Activated B cell treated with CpG ODN at 0.5 μM for 24 hours (primary cell): ENCODE measurements around the gene PROCA1. TPM values are rescaled to one million over a fixed set of nuclear protein-coding genes. Genes with fewer than 3 reads are reported as not detected.

Experiments
- ATAC-seq: fragments of 200-7000 bp; cut with Tn5 transposase; one replicate; pipeline ENCODE4 v1.10.0; 2021; ENCODE audit warnings: low read depth, mild to moderate bottlenecking, moderate library complexity
- CTCF ChIA-PET: fragments of 350-600 bp; sonication (Branson Sonifier 250); formaldehyde crosslinking; loops from one replicate; lab custom pipeline; 2021; ENCODE audit warnings: antibody characterized with exemption; lab: Charles Lee
- POLR2A ChIA-PET: fragments of 350-600 bp; sonication (Branson Sonifier 250); formaldehyde crosslinking; loops from one replicate; lab custom pipeline; 2021; ENCODE audit warnings: antibody characterized with exemption; lab: Charles Lee
- DNase-seq: peaks from one replicate; pipeline ENCODE4 v3.0.0; 2022
- H3K27ac Mint-ChIP-seq: one replicate; pipeline ENCODE4 v1.8.0; 2020; ENCODE audit warnings: mixed read lengths
- H3K27me3 Mint-ChIP-seq: one replicate; pipeline ENCODE4 v1.8.0; 2021; ENCODE audit warnings: mixed read lengths
- H3K36me3 Mint-ChIP-seq: one replicate; pipeline ENCODE4 v1.8.0; 2021; ENCODE audit warnings: low read depth, mixed read lengths
- H3K4me1 Mint-ChIP-seq: one replicate; pipeline ENCODE4 v1.8.0; 2021; ENCODE audit warnings: mixed read lengths
- H3K4me3 Mint-ChIP-seq: one replicate; pipeline ENCODE4 v1.8.0; 2020; ENCODE audit warnings: mild to moderate bottlenecking, mixed read lengths
- H3K9me3 Mint-ChIP-seq: one replicate; pipeline ENCODE4 v1.8.0; 2020; ENCODE audit warnings: mixed read lengths
- intact Hi-C: fragments of 100-400 bp; cut with micrococcal nuclease; formaldehyde crosslinking; loops from one replicate; pipeline ENCODE4 v1.15.1; 2024
- total RNA-seq: library from RNA; stranded (reverse); gene quantifications from 2 replicates; pipeline ENCODE4 v1.2.3, GENCODE V29; 2022
- TF ChIP-seq, protein P1 (sequence below): fragments of 200-600 bp; IDR thresholded peaks from one replicate; pipeline ENCODE4 v1.8.0; 2022; ENCODE audit warnings: antibody characterized with exemption, mild to moderate bottlenecking

Gene PROCA1
- total RNA-seq, 1 donor from 2014 or later: 11.0 TPM

DNA sequence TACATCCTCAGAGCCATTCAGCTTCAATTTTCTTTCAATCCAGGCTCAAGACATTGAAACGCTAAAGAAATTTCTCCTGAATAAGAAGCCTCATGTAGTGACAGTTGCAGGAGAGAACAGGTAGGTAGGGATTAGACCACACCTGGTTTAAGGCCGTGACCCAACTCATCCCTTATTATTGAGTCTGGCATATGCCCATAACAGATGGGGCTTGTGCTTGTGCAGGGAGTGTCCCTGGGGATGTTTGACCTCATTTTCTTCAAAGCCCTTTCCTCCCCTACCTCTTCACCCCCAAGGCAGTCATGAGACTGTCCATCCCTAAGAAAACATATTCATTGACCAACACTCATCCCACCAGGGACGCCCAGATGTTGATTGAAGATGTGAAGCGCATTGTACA, 25.4 kb downstream of the PROCA1 start:
- ChIA-PET CTCF (interaction anchor here (0.6 kb wide), 1 partner anchor 38 kb away, joined by 3 read pairs; no protein-coding TSS in a partner anchor), POLR2A (no interaction called here)
- TF ChIP-seq, protein P1, sequence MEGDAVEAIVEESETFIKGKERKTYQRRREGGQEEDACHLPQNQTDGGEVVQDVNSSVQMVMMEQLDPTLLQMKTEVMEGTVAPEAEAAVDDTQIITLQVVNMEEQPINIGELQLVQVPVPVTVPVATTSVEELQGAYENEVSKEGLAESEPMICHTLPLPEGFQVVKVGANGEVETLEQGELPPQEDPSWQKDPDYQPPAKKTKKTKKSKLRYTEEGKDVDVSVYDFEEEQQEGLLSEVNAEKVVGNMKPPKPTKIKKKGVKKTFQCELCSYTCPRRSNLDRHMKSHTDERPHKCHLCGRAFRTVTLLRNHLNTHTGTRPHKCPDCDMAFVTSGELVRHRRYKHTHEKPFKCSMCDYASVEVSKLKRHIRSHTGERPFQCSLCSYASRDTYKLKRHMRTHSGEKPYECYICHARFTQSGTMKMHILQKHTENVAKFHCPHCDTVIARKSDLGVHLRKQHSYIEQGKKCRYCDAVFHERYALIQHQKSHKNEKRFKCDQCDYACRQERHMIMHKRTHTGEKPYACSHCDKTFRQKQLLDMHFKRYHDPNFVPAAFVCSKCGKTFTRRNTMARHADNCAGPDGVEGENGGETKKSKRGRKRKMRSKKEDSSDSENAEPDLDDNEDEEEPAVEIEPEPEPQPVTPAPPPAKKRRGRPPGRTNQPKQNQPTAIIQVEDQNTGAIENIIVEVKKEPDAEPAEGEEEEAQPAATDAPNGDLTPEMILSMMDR: no peak
- no peak overlapping the region for H3K4me3 Mint-ChIP-seq
- DNase-seq (no peak), ATAC-seq (no peak)
- no peak overlapping the region for H3K27ac Mint-ChIP-seq
- no peaks in the 10 kb centered on the region for H3K4me1 Mint-ChIP-seq
- no peaks in the 10 kb centered on the region for H3K27me3 Mint-ChIP-seq
- no peaks in the 10 kb centered on the region for H3K9me3 Mint-ChIP-seq
- intact Hi-C loops: no loop called here
- H3K36me3 Mint-ChIP-seq: peaks cover 98% of the 10 kb centered on the region

DNA sequence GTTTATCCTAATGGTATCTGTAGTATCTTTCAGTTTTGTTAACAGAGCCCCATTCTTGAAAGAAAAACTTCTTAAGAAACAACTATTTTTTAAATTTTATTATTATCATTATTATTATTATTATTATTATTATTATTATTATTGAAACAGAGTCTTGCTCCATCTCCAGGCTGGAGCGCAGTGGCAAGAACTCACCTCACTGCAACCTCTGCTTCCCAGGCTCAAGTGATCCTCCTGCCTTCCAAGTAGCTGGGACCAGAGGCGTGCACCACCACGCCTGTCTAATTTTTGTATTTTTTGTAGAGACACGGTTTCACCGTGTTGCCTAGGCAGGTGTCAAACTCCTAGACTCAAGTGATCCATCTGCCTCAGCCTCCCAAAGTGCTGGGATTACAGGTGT, 26.3 kb downstream of the PROCA1 start:
- H3K4me3 Mint-ChIP-seq: no peak overlapping the region
- ChIA-PET CTCF (no interaction called here), POLR2A (no interaction called here)
- no peaks in the 10 kb centered on the region for H3K27me3 Mint-ChIP-seq
- intact Hi-C loops: no loop called here
- no peaks in the 10 kb centered on the region for H3K9me3 Mint-ChIP-seq
- peaks cover 97% of the 10 kb centered on the region for H3K36me3 Mint-ChIP-seq
- H3K4me1 Mint-ChIP-seq: no peaks in the 10 kb centered on the region
- TF ChIP-seq, protein P1: no peak
- H3K27ac Mint-ChIP-seq: no peak overlapping the region
- ATAC-seq (no peak), DNase-seq (no peak)

DNA sequence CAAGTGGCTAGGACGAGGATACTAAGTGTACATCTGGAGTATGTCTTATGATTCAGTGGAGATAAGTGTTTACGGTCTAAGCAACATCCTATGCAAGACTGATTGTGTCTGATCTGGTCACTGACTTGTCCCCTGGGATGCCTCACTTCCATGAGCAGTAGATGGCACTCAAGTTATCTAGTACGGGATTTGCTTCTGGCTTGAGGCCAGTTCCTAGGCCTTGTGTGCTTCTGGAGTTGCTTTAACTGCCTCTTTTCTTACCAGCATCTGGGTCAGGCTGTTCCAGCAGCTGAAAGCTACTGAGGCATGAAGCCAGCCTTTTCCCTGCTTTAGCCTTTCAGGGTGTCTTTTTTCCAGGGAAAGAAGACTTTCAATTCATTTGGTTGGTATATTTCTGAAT, 26.7 kb downstream of the PROCA1 start:
- Mint-ChIP-seq H3K27ac (no peak overlapping the region), H3K27me3 (no peaks in the 10 kb centered on the region), H3K4me1 (no peaks in the 10 kb centered on the region), H3K9me3 (no peaks in the 10 kb centered on the region), H3K36me3 (peaks cover 95% of the 10 kb centered on the region), H3K4me3 (no peak overlapping the region)
- ATAC-seq (no peak), DNase-seq (no peak)
- intact Hi-C loops: no loop called here
- ChIA-PET CTCF (no interaction called here), POLR2A (no interaction called here)
- TF ChIP-seq, protein P1: no peak

DNA sequence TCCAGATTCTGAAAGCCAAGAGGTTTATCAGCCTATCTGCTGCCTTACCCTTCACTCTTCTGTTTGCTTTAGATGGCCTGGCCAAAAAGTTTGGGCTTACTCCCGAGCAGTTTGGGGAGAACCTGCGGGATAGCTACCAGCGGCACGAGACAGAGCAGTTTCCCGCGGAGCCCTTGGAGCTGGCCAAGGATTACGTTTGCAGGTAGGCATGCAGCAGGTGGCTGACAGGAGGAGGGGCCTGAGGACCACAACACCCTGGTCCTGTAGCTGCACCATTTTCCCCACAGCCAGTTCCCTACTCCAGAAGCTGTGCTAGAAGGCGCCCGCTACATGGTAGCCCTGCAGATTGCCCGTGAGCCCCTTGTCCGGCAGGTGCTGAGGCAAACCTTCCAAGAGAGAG, 29.0 kb downstream of the PROCA1 start:
- Mint-ChIP-seq H3K36me3 (peaks cover 89% of the 10 kb centered on the region), H3K27ac (no peak overlapping the region)
- TF ChIP-seq, protein P1: no peak

DNA sequence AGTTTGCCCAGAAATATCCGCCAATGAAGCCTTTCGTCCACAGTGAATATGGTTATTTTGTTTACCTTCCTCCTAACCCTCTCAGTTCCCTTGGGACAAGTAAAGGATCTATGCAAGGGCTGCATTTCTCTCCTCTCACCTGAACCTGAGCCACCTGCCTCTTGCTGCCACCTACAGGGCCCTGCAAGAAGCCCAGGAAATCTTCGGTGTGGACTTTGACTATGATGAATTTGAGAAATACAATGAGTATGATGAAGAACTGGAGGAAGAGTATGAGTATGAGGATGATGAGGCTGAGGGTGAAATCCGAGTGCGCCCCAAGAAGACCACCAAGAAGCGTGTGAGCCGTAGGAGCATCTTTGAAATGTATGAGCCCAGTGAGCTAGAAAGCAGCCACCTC, 35.7 kb downstream of the PROCA1 start:
- Mint-ChIP-seq H3K9me3 (no peaks in the 10 kb centered on the region), H3K27me3 (no peaks in the 10 kb centered on the region), H3K4me3 (no peak overlapping the region), H3K36me3 (peaks cover 86% of the 10 kb centered on the region), H3K4me1 (no peaks in the 10 kb centered on the region), H3K27ac (no peak overlapping the region)
- ChIA-PET CTCF (interaction anchor here (0.6 to 1.5 kb wide), 4 partner anchors 29 to 241 kb away, joined by 3 to 5 read pairs (median 3); no protein-coding TSS in a partner anchor), POLR2A (interaction anchor here (0.7 to 1.0 kb wide), 2 partner anchors 44 to 83 kb away, joined by 3 read pairs; partner anchors contain the start of gene RPL23A)
- TF ChIP-seq, protein P1: no peak
- no peak for ATAC-seq
- intact Hi-C loops: no loop called here
- DNase-seq: no peak

More for the DNA sequence above, 29.0 kb downstream of the PROCA1 start:
- DNase-seq: no peak
- ChIA-PET CTCF (no interaction called here), POLR2A (no interaction called here)
- H3K27me3 Mint-ChIP-seq: no peaks in the 10 kb centered on the region
- no peak overlapping the region for H3K4me3 Mint-ChIP-seq
- no peaks in the 10 kb centered on the region for H3K4me1 Mint-ChIP-seq
- no peaks in the 10 kb centered on the region for H3K9me3 Mint-ChIP-seq
- no peak for ATAC-seq
- intact Hi-C loops: no loop called here
